NOMO-1 treated with dmso at 0.1 percent for 144 hours (cell line): Measurements from ENCODE around the gene SYDE2.
"Not testable (repeated sequence)": the region's sequence is repeated elsewhere in the genome, so short reads cannot be mapped to it uniquely, and the experiment has no call there.

Experiments
- DNase-seq: peaks from one replicate; lab custom pipeline; 2025; ENCODE audit not compliant: unreplicated experiment; lab: John Stamatoyannopoulos, UW

The SYDE2 gene

DNA sequence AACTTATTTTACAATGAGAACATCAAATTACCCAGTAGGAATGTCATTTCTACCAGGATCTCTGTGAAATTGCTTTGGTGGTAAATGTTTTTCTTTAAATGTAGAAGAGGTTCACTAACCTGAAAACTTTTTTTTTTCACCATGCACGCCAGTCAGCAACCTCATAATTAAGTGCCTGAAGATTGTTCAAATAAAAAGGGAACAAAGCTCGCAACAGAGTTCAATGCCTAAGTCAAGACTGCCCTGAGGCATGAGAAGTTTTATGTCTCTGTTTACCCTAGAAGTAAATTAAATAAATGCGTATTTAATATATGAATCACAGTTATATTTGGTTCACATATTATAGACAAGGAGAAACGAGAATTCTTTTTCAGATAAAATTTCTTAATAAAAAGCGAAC is 13.8 kb upstream of the SYDE2 start:
- no peak for DNase-seq

- DNase-seq = no peak
Observed at GRCh38 chr1:85208488-85208887, 7.7 kb upstream of the SYDE2 start.

DNA sequence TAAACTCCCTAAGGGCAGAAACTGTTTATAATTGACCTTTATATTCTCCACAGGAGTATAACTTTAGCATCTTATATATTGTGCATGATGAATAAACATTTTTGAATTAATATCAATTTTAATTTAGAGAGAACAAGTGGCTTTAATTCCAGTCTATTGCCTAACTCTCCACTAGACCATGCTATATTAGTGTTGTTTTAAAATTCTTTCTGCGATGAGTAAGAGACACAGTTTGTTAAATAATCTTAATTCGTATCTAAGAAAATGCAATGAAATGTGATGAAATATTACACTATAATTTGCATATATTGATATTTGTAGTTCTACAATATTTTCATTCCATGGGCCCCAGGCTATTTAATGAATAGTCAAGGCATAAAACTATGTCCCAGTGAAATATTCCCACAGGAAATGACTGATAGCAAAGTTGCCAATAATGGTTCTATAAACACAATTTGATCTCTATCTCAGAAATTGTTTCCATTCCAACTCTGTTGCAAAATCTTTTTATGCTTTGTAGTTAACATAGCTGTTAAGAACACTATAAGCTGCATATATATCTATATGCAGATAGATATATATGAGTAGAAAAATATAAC is 2.9 kb upstream of the SYDE2 start:
- no peak for DNase-seq

DNA sequence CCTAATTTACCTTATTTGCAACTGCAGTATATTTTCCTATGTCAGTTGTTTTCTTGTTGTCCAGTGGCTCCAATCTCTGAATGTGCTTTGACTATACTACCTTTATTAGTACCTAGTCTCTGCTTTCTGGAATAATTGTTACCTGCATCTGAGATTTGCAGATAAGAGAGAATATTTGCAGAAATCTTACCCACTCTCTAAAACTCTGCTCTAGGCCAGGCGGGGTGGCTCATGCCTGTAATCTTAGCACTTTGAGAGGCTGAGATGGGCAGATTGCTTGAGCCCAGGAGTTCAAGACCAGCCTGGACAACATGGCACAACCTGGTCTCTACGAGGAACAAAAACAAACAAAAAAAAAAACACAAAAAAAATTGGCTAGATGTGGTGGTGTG is 2.0 kb upstream of the SYDE2 start:
- no peak for DNase-seq

DNA sequence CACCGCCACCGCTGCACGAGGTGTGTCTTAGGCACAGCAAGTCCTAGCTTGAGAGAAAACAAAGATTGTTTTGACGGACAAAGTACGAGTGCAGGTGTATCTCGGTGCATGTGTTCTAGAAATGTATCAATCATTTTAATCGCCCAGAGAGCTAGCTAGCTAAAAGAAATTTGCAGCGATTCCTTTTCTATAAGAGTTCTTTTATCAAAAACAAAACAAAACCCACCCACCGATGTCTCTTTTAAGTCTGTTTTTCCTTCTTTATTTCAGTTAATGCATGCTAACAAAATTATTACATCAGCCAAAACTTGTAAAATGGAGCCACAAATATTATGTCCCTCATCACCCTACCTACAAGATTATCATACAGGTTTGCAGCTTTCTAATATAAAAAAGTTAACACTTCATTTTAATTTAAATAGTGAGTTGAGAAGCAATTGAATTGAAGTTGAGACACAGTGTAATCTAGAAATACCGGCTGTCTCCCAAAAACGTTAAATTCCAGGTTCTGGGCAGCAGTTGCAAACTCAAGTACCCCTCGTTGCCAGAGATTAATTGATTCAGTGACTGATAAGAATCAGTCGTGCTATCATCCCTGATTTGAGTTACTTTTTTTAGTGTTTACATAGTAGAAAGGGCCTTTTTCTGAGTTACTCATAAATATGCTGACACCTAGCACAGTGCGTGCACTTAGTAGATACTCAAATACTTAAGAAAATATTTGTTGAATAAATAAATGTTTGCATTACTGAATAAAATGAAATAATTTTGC is 1.5 kb upstream of the SYDE2 start:
- no peak for DNase-seq

DNA sequence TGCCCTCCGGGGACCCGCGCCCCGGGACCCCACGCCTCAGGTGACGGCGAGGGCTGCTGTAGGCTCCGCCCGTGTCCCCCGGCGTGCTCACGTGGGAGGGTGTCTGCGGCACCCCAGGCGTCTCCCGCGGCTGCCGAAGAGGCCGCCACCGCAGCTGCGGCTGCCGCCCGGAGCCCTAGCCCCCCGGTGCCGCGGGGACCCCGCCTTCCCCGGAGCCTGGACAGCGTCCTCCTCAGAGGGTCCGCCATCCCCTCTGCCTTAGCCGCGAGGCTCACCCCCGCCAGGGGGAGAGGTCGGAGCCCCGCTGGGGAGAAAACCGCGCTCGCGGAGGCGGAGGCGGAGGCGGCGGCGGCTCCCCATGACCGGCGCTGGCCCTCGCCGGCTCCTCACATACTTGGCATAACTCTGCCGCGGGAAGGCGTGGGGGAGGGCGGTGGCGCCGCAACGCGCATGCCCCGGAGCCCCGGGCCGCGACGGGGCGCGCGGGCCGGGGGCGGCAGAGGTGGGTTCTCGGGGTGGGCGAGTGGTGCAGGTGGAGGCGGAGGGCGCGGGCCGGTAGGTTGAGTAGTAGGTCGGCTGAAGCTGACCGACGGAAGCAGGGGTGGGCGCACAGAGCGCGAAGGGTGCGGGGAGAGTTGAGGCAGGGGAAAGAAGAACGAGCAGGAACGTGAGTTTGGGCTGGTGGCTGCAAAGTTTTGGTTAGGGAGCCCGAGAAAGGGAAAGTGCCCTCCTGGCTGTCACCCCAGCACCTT is 700 bp upstream of the SYDE2 start:
- DNase-seq = no peak

DNA sequence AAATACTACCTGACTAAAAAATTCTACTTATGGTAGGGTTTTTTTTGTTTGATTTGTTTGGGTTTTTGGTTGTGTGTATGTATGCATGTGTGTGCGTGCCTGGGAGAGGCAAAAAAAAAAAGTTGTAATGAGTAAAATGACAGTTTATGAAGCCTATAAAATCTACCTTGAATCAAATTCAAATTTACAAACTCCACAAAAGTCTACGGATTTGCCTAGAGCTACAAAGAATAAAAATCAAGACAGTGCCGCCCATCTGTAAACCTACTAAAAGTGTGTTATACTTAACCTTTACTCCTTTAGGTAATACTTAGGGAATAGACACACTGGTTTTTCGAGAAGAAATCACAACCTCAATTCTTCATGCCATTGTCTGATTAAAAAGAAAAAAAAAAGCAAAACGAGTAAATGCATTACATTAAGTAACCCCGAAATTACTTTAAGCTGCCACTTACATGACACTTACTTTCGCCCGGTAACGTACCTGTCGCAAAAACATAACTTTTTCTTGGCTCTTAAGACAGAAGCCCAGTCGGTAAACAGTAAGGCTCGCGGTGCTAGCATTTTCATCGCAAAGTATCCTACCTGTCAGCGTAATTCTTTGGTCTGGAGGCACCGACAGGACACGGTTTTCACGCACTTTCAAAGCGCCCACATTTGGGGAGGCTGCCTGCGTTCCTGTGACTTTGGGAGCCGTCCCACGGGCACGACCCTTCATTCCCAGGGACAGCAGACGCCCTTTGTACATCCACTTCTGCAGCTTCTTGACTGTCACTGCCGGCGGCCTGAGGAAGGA is 951 bp downstream of the SYDE2 start:
- no peak for DNase-seq

GRCh38 chr1:85198864-85199263 is 2.0 kb downstream of the SYDE2 start:
- DNase-seq = no peak

- no peak for DNase-seq
Observed at GRCh38 chr1:85196358-85196757, 4.5 kb downstream of the SYDE2 start.

- no peak for DNase-seq
Observed at GRCh38 chr1:85195703-85196102, 5.1 kb downstream of the SYDE2 start.

DNA sequence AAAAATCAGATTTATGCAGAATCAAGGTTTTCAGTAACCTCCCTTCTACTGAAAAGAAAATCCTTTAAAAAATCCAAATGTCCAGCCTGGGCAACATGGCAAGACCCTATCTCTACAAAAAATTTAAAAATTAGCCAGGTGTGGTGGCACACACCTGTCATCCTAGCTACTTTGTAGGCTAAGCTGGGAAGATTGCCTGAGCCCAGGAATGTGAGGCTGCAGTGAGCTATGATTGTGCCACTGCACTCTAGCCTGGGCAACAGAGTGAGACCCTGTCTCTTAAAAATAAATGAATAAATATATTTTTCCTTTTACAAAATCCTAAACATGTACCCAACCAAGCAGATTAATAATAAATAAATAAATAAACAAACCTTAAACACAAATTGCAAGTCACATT is 8.7 kb downstream of the SYDE2 start:
- not testable (repeated sequence) for DNase-seq

GRCh38 chr1:85189120-85189519 is 11.7 kb downstream of the SYDE2 start:
- DNase-seq = no peak

DNA sequence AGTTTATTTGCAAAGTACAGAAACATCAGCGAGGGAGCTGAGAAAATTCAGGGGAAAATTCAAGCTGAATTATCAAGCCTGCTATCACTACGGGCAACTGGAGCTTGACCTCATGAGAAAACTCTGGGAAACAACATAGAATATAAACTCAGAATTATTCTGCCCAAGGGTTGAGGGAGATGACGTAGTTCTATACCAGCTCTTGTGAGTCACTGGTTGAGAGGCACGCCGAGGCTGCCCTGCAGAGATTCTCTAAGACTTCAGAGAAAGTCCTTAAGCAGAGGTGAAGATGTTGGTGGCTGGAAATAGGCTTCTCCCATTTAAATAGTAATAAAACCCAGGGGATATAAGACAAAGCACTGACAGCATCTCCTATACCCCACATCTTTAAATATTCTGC is 12.3 kb downstream of the SYDE2 start:
- no peak for DNase-seq

- not testable (repeated sequence) for DNase-seq
Observed at GRCh38 chr1:85187021-85187420, 13.8 kb downstream of the SYDE2 start.

DNA sequence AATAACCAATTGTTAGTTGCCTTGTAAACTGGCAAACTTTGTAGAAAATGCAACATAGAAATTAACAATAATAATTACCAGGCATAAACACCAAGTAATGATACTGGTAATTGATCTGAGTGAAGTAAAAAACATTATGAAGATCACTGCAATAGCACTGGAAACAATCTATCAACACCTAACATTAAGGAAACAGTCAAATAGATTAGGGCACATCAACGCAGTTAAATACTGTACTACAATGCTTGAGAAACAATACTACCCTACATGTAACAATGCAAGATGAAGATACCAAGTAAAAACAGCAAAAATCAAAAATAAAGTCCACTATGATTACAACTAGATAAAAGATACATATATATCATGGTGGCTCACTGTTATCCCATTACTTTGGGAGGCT is 16.6 kb downstream of the SYDE2 start:
- no peak for DNase-seq

GRCh38 chr1:85182700-85183099 is 18.1 kb downstream of the SYDE2 start:
- no peak for DNase-seq

DNA sequence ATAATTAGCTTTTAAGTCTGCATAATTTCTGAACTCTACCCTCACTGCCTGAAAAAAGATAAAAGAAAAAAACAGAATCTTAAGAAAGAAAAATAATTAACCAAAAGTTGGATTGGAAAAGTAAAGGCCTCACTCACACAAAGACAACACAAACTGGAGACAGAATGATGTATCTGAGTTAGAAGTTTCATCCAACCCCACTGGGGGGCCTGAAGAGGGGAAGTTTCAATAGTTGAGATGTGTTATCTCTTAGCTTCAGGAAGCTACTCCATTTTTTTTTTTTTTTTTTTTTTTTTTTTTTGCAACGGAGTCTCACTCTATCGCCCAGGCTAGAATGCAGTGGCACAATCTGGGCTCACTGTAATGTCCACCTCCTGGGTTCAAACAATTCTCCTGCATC is 19.9 kb downstream of the SYDE2 start:
- no peak for DNase-seq

DNA sequence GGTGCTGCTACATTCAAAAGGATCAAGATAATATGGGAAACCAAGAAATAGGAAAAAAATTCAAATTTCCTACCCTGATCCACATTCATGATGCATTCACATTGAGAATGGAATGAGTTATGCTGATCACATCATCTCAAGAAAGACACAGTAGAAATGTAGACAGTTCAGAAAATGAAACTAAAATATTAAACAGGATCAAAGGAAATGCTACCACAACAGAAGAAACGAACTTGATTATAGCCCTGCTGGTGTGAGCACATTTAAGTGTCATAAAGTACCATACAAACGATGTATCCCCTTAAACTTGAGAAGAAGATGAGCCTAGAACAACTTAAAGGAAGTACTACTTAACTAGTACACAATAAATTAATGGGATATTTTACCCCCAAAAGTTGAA is 21.3 kb downstream of the SYDE2 start:
- DNase-seq = no peak

- no peak for DNase-seq
Observed at GRCh38 chr1:85178396-85178795, 22.4 kb downstream of the SYDE2 start.

DNA sequence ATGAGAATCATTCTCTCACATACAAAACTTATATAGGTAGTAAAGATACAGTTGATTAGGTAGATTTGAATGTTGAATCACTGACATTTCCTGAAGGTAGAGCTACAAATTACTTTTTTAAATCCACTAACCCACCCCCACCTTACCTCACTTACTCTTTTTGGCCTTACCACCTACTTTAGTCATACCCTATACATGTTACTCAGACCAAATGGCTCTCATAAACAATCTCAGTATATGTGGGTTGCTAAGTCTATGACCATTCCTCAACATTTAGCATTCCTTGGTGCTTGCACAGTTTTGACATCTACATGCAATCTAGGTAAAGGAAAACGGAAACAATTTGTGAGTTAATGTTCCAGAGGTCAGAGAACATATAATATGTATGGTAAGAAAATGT is 26.3 kb downstream of the SYDE2 start:
- no peak for DNase-seq

DNA sequence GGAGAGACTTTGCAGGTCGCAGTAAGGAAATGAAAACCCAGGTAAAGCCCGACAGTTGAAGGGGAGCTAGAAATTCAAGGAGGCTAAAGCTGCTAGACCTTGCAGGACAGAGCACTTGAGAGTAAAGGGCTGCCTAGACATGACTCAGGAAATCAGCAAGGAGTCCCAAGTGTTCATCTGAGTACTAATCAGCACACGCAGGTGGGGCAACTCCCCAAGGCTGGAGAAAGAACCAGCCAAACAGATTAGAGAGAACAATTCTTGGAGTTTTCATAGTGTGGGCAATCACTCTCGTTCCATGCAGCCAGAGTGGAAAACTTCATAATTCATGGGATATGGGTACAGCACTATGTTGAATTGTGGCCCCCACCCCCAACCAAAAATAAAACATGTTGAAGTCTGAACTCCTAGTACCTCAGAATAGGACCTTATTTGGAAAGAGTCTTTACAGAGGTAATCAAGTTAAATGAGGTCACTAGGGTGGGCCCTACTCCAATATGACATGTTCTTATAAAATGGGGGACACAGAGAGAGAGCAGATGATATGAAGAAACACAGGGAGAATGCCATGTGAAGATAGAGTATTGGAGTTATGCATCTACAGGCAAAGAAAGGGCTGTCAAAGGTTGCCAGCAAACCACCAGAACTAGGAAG is 28.0 kb downstream of the SYDE2 start:
- DNase-seq = no peak
